HG03457 (cell line): ENCODE data around the gene ACSS2.

ENCODE experiments used
- ATAC-seq: cut with Tn5 transposase; IDR thresholded peaks from one replicate; pipeline ENCODE4 v1.9.1; 2021; ENCODE audit warnings: moderate number of reproducible peaks; ENCODE audit not compliant: unreplicated experiment

The ACSS2 gene, protein sequence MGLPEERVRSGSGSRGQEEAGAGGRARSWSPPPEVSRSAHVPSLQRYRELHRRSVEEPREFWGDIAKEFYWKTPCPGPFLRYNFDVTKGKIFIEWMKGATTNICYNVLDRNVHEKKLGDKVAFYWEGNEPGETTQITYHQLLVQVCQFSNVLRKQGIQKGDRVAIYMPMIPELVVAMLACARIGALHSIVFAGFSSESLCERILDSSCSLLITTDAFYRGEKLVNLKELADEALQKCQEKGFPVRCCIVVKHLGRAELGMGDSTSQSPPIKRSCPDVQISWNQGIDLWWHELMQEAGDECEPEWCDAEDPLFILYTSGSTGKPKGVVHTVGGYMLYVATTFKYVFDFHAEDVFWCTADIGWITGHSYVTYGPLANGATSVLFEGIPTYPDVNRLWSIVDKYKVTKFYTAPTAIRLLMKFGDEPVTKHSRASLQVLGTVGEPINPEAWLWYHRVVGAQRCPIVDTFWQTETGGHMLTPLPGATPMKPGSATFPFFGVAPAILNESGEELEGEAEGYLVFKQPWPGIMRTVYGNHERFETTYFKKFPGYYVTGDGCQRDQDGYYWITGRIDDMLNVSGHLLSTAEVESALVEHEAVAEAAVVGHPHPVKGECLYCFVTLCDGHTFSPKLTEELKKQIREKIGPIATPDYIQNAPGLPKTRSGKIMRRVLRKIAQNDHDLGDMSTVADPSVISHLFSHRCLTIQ

DNA sequence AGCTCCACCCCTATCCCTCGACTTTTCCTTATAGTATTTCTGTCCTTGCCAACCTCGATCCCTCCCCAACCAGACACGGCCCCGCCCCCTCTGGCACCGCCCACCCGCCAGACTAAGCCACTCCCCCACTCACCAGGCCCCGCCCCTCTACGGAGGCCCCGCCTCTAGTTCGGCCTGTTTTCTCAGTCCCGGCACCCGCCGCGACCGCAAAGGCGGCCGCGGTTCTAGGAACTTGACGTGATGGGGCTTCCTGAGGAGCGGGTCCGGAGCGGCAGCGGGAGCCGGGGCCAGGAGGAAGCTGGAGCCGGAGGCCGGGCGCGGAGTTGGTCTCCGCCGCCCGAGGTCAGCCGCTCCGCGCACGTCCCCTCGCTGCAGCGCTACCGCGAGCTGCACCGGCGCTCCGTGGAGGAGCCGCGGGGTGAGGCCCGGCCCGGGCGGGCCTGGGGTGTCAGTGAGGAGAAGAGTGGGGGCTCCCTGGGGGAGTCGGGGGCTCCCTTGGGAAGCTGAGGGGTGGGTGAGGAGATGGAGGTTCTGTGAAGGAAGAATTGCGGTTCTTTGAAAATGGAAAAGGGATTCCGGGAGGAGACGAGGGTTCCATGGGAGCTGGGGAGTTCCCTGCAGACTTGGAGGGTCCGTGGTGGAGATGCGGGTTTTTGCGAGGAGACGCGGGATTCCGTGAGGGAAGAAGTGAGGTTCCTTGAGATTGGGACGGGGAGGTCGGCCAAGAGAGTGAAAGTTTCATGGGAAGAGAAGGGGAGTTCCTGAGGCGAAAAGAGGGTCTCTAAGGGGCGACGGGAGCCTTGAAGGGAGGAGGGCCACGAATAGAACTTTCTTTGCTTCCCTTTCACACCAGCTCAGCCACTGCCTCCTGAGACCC lies at the start of gene ACSS2:
ACSS2 (plus strand) TSS at position 207 of the 877 bp plus-strand sequence; CDS start at position 241, 34 bp downstream.
- peak; percentile 20 for ATAC-seq

DNA sequence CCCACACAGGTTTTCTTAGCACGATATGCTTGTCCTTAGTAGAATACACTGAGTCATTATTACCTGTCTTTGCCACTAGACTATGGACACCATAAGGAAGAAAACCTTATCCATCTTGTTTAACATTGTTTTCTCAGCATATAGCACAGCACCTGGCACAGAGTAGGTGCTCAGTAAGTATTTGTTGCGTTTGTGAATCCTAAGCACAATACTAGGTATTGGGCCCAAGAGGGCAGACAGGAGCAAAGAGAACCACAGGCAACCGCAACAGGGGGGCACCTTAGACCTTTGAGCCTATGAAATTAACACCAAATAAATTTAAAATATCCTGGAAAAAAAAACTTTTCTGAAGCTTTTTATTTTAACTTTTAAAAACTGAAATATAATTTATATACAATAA lies 47.2 kb upstream of the ACSS2 start:
- ATAC-seq, result no peak

DNA sequence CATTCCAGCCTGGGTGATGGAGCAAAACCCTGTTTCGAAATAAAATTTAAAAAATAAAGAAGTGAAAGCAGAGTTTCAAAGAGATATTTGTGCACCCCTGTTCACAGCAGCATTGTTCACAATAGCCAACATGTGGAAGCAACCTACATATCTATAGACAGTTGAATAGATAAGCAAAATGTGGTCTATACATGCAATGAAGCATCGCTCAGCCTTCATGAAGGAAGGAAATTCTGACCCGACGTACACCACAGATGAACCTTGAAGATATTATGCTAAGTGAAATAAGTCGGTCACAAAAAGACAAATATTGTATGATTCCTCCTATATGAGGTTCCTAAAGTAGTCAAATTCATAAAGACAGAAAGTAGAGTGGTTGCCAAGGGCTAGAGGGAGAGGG lies 44.5 kb upstream of the ACSS2 start:
- no peak for ATAC-seq

DNA sequence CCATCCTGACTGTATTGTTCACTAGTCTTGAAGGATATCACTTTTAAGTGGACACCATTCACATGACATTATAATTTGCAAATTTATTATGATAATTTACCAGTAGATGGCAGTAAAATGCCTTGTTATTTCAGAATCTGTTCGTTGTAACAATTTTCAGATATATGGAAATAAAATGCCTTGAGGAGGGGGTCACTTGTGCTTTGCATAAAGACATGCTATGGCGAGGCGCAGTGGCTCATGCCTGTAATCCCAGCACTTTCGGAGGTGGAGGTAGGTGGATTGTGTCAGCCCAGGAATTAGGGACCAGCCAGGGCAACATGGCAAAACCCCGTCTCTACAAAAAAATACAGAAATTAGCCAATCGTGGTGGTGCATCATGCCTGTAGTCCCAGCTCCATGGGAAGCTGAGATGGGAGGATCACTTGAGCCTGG lies 41.9 kb upstream of the ACSS2 start:
- ATAC-seq, result no peak

DNA sequence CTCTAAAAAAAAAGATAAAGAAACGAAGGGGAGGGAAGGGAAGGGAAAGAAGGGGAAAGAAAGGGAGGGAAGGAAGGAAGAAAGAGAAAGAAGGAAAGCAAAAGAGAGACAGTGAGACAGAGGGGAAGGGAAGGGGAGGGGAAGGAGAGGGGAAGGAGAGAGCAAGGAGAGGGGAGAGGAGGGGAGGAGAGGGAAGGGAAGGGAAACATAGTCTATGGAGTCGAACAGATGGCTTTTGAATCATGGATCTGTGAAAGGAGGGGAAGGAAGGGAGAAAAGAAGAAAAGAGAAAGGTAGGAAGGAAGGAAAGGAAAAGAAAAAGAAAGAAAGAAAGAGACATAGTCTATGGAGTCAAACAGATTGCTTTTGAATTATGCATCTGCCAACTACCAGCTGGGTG lies 34.3 kb upstream of the ACSS2 start:
- ATAC-seq, result no peak

DNA sequence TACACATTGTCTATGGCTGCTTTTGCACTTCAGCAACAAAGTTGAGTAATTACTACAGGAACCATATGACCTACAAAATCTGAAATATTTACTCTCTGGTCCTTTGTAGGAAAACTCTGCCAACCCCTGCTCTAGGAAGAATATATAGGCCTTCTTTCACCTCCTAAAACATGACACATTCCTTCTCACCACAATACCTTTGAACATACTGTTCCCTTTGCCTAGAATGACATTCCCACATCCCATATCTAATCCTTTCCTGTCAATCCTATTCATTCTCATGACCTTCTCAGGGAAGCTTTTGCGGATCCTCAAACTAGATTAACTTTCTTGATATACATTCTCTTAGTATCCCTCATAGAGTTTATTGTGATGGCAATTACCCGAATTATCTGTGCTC lies 33.0 kb upstream of the ACSS2 start:
- no peak for ATAC-seq

DNA sequence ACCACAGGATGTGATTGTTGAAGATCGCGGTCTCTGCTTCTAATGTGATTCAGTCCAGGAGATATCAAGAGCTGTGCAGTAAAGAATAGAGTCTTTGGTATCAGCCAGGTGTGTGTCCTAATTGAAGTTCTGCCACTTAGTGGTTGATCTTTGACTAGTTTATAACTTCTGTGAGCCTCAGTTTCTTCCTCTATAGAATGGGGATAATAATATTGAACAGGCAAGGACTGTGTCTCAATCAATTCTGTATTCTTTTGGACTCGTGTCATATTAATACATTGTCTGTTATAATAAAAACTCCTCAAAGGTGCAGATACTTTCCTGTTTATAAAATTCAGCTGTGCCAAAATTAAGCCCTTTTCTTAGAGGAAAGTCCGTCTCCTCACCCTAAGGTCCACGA lies 27.8 kb upstream of the ACSS2 start:
- no peak for ATAC-seq

DNA sequence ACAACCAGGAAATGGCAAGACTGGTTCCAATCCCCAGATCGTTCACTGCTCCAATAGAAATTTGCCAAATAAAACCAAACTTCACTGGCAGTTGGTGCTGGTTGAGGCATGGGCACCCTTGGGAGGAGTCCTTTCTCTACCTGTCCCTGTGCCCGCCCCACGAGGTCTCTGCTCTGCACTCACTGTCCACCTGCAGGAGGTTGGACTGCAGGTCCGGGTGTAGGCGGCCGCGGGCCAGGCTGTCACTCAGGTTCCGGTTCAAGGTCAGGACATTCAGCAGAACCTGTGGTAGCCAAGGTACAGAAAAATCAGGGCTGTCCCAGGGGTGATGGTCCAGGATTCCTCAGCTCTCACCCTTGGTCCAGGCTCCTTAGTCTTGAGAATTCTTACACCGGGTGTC lies 26.6 kb upstream of the ACSS2 start:
- no peak for ATAC-seq

DNA sequence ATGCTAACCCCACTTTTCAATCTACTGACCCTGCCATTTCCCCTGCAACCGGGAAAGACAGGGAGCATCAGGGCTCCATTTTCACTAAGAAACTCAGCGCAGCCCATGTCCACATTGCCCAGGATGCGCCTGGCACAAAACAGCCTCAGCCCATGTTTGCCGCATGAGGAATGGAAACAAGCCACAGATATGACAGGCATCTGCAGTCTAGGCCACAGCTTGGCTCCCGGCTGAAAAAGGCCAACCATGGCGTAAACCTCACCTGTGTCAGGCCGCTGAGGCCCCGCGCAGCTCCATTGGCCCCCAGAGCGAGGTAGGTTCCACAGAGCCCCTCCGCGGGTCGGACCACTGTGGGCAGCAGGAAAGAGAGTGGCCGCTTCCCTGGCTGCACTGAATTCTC lies 25.4 kb upstream of the ACSS2 start:
- ATAC-seq, result no peak

DNA sequence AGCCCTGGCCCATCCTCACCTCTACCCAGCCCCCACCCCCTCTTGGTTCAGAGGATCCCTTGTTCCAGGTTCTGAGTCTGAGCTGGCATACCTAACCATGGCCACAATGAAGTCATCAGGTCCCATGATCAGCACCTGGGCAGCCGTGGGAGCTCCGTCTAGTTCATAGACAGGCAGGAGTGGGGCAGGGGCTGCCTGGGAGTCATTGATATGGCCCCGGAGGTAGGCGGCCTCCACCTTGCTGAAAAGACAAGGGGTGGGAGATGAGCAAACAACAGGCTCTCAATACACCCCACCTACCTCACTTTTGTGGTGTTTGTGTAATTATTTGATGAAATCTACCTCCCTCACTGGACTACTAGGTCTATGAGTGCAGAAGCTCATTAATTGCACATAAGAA lies 24.1 kb upstream of the ACSS2 start:
- ATAC-seq, result no peak

DNA sequence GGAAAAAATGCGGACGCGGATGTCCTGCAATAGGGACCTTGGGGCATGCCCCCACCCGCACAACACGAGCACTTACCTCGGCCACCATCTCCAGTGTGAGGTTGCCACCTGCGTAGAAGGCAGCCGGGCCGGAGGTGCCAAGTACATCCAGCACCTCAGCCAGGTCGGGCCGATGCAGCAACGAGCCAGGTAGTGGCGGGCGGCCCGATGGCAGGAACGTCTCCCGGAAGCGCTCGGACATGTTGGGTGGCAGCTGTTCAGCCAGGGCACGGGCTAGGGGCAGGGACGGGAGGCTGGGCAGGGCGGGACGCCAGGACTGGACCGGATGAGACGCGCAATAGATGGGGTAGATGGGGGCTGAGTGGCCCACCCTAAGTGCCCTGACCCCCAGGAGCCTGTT lies 17.0 kb upstream of the ACSS2 start:
- no peak for ATAC-seq

DNA sequence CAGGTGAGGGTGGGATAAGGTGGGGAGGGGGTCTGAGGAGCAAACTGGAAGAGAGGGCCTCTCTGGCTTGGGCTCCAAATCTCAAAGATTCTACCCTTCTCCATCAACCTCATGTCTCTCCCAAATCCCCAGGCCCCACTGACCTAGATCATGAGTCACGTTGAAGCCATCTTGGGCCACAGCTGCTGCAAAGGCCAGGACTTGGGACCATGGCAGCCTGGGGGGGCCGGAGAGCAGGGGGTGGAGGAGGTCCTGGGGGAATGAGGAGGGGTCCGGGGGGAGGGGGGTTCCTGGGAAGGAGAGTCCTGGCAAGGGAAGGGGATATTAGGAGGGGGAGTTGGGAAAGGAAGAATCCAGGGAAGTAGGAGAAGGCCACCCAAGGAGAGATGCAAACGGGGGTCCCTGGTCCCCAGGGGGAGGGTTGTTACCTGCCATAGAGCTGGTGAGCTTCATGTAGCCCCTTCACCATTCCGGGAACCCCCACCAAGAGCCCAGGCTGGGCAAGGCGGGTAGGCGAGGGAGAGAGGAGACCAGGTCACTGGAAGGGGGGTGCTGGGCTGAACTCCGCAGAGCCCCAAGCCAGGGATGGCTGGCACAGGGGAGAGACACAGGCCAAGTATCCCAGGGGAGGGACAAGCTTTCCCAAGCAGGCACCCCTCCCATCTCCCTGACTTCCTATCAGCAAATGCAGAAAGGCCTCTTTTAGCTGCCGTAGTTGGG lies 16.4 kb upstream of the ACSS2 start:
- no peak for ATAC-seq

DNA sequence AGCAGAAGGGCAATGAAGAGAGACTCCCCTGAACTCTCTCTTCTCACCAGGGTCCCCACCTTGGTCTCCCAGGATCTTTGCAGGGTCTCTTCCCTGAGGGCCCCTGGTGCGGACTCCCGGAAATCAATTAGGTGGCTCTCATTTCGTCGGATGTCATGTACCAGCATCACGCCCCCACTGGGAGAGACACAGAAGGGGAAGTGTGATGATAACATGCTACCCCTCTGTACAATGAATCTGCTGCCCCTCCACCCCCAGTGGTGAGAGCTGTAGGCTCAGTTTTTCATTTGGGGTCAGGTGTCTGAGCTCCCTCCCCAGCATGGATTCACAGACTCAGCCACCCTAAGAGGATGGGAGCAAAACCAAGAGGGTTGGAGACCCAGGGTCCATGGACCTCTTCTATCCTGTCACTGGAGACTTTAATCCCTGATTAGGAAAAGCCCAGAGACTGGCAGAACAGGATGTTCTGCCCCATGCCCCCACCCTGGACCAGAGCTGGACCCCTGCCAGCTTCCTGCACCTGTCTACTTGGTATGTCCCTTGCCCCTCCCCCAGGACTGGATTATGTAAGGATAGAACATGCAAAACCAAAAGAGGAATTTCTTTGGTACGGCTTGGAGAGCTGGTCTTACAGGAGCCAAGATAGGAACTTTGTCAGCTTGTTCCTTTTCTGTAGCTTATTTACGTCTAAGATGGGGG lies 14.9 kb upstream of the ACSS2 start:
- no peak for ATAC-seq

DNA sequence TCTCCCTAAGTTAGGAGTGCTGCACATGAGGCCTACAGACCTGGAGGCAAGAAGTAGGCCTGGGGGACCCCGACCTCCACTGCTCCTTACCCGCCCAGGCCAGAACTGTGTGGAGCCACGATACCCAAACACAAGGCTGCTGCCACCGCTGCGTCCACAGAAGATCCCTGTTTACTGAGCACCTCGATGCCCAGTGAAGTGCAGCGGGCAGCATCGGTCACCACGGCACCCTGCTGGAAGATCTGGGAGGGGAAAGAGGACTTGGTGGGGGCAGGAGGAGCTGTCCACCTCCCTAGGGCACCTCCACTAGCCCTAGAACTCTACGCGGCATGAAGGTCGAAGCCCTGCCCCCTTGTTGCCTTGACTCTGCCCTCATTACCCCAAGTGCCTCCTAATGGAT lies 13.7 kb upstream of the ACSS2 start:
- ATAC-seq, result no peak

DNA sequence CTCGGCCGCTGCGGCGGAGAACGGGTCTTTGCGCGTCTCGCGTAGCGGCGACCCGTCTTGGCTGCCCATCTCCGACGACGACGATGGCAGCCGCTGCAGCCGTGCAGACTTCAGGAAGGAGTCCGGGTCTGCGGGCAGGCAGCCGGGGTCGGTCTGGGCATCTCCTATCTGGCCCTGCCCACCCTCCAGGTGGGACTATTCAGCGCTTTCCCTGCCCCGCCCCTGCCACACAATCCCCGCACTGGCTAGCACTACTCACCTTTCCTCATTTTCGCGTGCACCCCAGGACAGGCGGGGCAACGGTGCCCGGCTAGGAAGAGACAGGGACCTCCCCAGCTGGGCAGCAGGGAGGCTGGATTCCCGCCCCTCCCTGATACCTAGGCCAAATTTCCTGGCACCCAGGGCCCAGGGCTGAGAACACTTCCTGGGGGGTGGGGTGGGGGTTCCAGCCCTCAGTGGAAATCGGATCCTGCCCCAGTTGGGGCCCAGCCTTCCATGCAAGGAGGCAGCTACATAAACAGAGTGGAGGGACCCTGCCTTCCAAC lies 12.9 kb upstream of the ACSS2 start:
- ATAC-seq, result no peak

DNA sequence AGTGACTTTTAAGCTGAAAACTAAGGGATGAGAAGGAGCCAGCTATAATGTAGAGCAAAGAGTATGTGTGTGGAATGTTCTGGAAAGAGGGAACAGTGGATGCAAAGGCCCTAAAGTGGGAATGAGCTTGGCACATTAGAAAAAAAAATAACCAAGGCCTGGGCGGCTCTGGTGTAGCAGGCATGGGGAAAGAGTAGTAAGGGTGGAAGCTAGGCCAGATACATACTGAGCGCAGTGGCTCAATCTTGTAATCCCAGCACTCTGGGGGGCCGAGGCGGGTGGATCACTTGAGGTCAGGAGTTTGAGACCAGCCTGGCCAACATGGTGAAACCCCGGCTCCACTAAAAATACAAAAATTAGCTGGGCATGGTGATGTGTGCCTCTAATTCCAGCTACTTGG lies 12.2 kb upstream of the ACSS2 start:
- ATAC-seq, result no peak

DNA sequence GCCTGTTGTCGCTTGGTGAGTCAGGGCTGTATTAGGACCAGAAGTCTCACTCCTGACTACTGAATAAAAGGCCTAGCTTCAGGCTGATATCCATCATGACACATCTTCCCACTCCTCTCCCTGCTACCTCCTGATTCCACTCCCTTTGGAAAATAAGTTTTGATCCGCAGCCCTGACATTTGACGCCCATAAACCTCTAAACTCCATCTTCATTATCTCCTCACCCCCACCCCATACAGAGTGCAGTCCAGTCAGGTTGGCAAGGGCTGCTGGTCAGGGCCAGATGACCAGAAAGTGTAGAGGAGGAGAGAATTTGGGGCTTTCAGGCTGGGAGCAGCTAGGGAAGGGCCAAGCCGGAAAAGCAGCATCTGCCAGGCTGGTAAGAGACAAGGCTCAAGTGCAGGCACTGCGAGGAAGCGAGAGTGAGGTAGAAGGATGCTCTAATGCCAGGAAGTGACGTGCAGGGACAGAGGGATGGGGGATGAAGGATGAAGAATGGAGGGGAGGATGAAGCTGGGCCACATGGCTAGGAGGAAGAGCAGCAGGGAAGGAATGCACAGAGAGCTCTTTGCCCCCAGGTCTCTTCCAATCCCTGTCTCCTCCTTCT lies 5.0 kb upstream of the ACSS2 start:
- no peak for ATAC-seq

DNA sequence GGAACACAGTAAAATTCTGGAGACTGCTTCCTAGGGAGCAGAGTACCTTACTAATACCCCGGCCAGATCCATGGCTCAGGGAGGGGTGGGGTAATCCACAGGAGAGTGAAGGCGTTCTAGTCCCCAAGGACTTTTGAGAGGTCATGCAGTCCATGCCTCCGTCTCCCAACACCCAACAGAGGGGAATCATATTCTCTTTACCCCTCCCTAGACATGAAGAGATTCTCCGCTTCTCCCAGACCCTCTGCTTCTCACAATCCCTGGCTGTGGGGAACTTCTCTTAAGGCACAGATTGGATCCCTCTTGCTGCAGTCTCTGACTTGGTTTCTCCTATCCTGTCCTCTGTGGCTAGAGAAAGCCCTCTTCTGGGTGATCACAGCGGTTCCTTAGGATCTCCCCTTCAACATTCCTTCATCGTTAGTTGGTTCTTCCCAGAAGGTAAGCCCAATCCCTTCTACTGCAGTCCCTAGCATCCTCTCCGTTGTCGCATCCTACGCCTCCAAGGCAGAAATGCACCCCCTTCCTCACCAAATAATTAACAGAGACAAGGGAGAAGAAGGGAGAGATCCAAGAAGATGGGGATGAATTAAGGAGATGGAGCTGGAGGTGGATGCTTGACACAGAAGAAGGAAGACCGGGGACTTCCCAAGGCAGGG lies 4.3 kb upstream of the ACSS2 start:
- no peak for ATAC-seq

DNA sequence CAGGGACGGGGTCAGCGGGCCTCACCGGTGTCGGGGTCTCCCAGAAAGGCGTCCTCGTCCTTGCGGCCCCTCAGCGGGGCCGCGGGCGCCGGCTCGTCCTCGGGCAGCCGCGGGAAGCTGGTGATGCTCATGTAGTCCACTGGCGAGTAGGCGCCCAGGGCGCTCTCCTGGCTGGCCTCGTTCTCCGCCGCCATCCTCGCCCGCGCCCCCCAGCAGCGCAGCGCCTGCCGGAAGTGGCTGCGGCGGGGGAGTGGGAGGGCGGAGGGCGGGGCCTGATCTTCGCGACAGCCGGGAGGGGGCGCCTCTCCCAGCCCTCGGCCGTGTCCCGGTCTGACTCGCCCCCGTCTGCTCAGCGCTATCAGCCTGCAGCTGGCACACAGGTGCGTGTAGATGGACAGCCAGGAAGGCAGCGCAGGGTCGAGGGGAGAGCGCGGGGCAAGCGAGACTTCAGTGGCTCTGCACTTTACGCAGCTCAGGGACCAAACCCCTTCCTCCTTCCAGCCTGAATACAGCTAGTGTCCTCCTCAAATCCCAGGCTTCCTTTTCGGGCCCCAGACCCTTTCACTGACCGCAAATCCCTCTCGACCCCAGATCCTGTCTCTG lies 3.7 kb upstream of the ACSS2 start, which contains the start of gene GGT7:
GGT7 (minus strand) TSS at position 235 of the 603 bp plus-strand sequence; CDS start at position 194, 41 bp downstream.
- ATAC-seq, result no peak
